Transverse colon (tissue), 4 donors: ENCODE measurements around the gene MBOAT2. TPM values are rescaled to one million over a fixed set of nuclear protein-coding genes. Genes with fewer than 3 reads are reported as not detected.
"Not testable (repeated sequence)": the region's sequence is repeated elsewhere in the genome, so short reads cannot be mapped to it uniquely, and the experiment has no call there.

ENCODE experiments used
- DNase-seq: peaks from one replicate; pipeline ENCODE4 v3.0.0-alpha.2; 2019
- H3K27ac ChIP-seq, 4 donors: fragments of 200-600 bp; sonication (generic); 2 replicates each; pipeline ENCODE4 v1.5.1; 2016 to 2018; ENCODE audit warnings: inconsistent platforms in 4 of 4
- H3K27me3 ChIP-seq: fragments of 200-600 bp; sonication (generic); 2 replicates; pipeline ENCODE4 v1.5.1; 2017; ENCODE audit warnings: inconsistent platforms
- H3K36me3 ChIP-seq, 4 donors: fragments of 200-600 bp; sonication (generic); 2 replicates each; pipeline ENCODE4 v1.5.1; 2017 to 2019; ENCODE audit warnings: inconsistent platforms in 4 of 4
- H3K4me1 ChIP-seq, 4 donors: fragments of 200-600 bp; sonication (generic); 2 replicates each; pipeline ENCODE4 v1.5.1; 2017 to 2020; ENCODE audit warnings: inconsistent platforms in 4 of 4
- H3K4me3 ChIP-seq, 4 donors: fragments of 200-600 bp; sonication (generic); 1 replicate in 1 of 4; 2 replicates in 3 of 4; pipeline versions ENCODE4 v1.5.1 to v1.6.1; 2017 to 2019; ENCODE audit warnings: inconsistent platforms in 4 of 4
- H3K9me3 ChIP-seq, 2 donors: fragments of 200-600 bp; sonication (generic); 2 replicates each; pipeline ENCODE4 v1.5.1; 2017 to 2019; ENCODE audit warnings: inconsistent platforms in 2 of 2
- CTCF ChIP-seq, 5 experiments: fragments of 200-600 bp in 3 of 5; fragments of 450-650 bp in 2 of 5; sonication (generic) in 3 of 5; IDR thresholded peaks; 1 replicate in 2 of 5; 2 replicates in 3 of 5; pipeline ENCODE4 v1.5.1; 2016 to 2017; ENCODE audit warnings: antibody characterized with exemption in 5 of 5, inconsistent platforms in 3 of 5, mild to moderate bottlenecking in 2 of 5, moderate library complexity in 1 of 5
- EP300 ChIP-seq: sonication (generic); formaldehyde crosslinking; IDR thresholded peaks from one replicate; pipeline ENCODE4 v1.6.1; 2017; ENCODE audit warnings: antibody characterized with exemption, low read depth
- POLR2A ChIP-seq: fragments of 450-650 bp; IDR thresholded peaks from one replicate; pipeline ENCODE4 v1.6.1; 2016; ENCODE audit warnings: antibody characterized with exemption, mild to moderate bottlenecking, moderate library complexity
- POLR2AphosphoS5 ChIP-seq, 3 donors: sonication (generic); formaldehyde crosslinking; IDR thresholded peaks; one replicate each; pipeline ENCODE4 v1.6.1; 2016; ENCODE audit warnings: antibody characterized with exemption in 3 of 3
- WGBS, 2 donors: methylation state at CpG; one replicate each; pipeline ENCODE4 v1.1.5; 2018; ENCODE audit warnings: low coverage in 1 of 2; 5-methylcytosine and 5-hydroxymethylcytosine counted together
- in situ Hi-C, 4 donors: fragments of 200-750 bp; cut with MboI; loops; one replicate each; pipeline versions ENCODE4 v1.15.0 to v1.15.1; 2017; ENCODE audit warnings: low sequenced_read_pairs in 3 of 4, low pct_ligation_motif_present in 1 of 4, low pct_unique_long_range_greater_than_20kb in 1 of 4
- intact Hi-C: fragments of 100-400 bp; cut with DNase I; formaldehyde crosslinking; loops from one replicate; pipeline ENCODE4 v1.15.1; 2023; ENCODE audit warnings: low total_unique reads
- total RNA-seq, 4 donors: library from RNA; depleted of rRNA; stranded (reverse); fragments of >200 nt; gene quantifications; one replicate each; pipeline ENCODE4 v1.1.0, GENCODE V29; 2016

MBOAT2 gene
- total RNA-seq, 4 donors from 2014 or later, result 10.0 to 132 (median 89.2) TPM

- 80 to 89% methylated on average over 3 of the region's 3 CpGs for WGBS, 2 donors
- DNase-seq, result no peak
- intact Hi-C loops (no loop called here), in situ Hi-C loops (no loop called here)
- no peaks in the 10 kb centered on the region for H3K4me1 ChIP-seq
- no peaks in the 10 kb centered on the region for H3K36me3 ChIP-seq
- no peaks in the 10 kb centered on the region for H3K9me3 ChIP-seq
- TF ChIP-seq EP300 (no peak), POLR2A (no peak), POLR2AphosphoS5 (IDR thresholded peaks at IDR 0.05) (no peak), CTCF (IDR thresholded peaks at IDR 0.05) (no peak)
- H3K27ac ChIP-seq, result no peak overlapping the region
- H3K4me3 ChIP-seq, result no peak overlapping the region
- H3K27me3 ChIP-seq, result no peaks in the 10 kb centered on the region
Measured at GRCh38 chr2:8935982-8936381, 67.5 kb downstream of the MBOAT2 start.

- H3K4me1 ChIP-seq, result no peaks in the 10 kb centered on the region
- no peak for TF ChIP-seq POLR2A
- TF ChIP-seq POLR2AphosphoS5 (IDR thresholded peaks at IDR 0.05), result no peak
- no peak for TF ChIP-seq EP300
- no peak for TF ChIP-seq CTCF (IDR thresholded peaks at IDR 0.05)
- intact Hi-C loops (no loop called here), in situ Hi-C loops (no loop called here)
- H3K27me3 ChIP-seq, result no peaks in the 10 kb centered on the region
- no peak for DNase-seq
- no peak overlapping the region for H3K27ac ChIP-seq
- H3K36me3 ChIP-seq, result no peaks in the 10 kb centered on the region
- no peak overlapping the region for H3K4me3 ChIP-seq
- no peaks in the 10 kb centered on the region for H3K9me3 ChIP-seq
Measured at GRCh38 chr2:8934338-8934737, 69.1 kb downstream of the MBOAT2 start.

- H3K36me3 ChIP-seq, result no peaks in the 10 kb centered on the region
- TF ChIP-seq CTCF (IDR thresholded peaks at IDR 0.05) (no peak), EP300 (no peak), POLR2A (no peak), POLR2AphosphoS5 (IDR thresholded peaks at IDR 0.05) (no peak)
- H3K27ac ChIP-seq, result no peak overlapping the region
- no peak for DNase-seq
- no peaks in the 10 kb centered on the region for H3K9me3 ChIP-seq
- no peak overlapping the region for H3K4me3 ChIP-seq
- intact Hi-C loops (no loop called here), in situ Hi-C loops (no loop called here)
- no peaks in the 10 kb centered on the region for H3K27me3 ChIP-seq
- no peaks in the 10 kb centered on the region for H3K4me1 ChIP-seq
- 76 to 78% methylated on average over 2 of the region's 2 CpGs for WGBS, 2 donors
Measured at GRCh38 chr2:8932702-8933101, 70.8 kb downstream of the MBOAT2 start.

- WGBS, 2 donors, result 96 to 97% methylated on average over 3 to 5 of the region's 5 CpGs
- H3K27me3 ChIP-seq, H3K9me3 ChIP-seq, H3K4me3 ChIP-seq, DNase-seq, in situ Hi-C loops, H3K36me3 ChIP-seq, H3K4me1 ChIP-seq, intact Hi-C loops, H3K27ac ChIP-seq: not testable (repeated sequence)
Measured at GRCh38 chr2:8930185-8930584, 73.3 kb downstream of the MBOAT2 start.

GRCh38 chr2:8929128-8929527 is 74.4 kb downstream of the MBOAT2 start:
- H3K4me1 ChIP-seq, result no peaks in the 10 kb centered on the region
- in situ Hi-C loops (no loop called here), intact Hi-C loops (no loop called here)
- 93 to 100% methylated on average over 2 to 3 of the region's 3 CpGs for WGBS, 2 donors
- H3K27me3 ChIP-seq, result no peaks in the 10 kb centered on the region
- TF ChIP-seq POLR2A (no peak), POLR2AphosphoS5 (IDR thresholded peaks at IDR 0.05) (no peak), CTCF (IDR thresholded peaks at IDR 0.05) (no peak), EP300 (no peak)
- H3K27ac ChIP-seq, result no peak overlapping the region
- no peaks in the 10 kb centered on the region for H3K36me3 ChIP-seq
- no peak overlapping the region for H3K4me3 ChIP-seq
- H3K9me3 ChIP-seq, result no peaks in the 10 kb centered on the region
- DNase-seq, result no peak
